T-helper 2 cell treated with Interferon-gamma antibody and Interleukin-4, amounts not matched to agents 5 μg/mL and 100 μg/mL, for 36 hours (primary cell): Measurements from ENCODE around the gene RBMS3.
"Not testable (repeated sequence)": the region's sequence is repeated elsewhere in the genome, so short reads cannot be mapped to it uniquely, and the experiment has no call there.

Source experiments
- DNase-seq: peaks from one replicate; pipeline ENCODE4 v3.0.0; 2021; ENCODE audit warnings: low spot score
- H3K27ac Mint-ChIP-seq: one replicate; pipeline ENCODE4 v1.8.0; 2021; ENCODE audit warnings: mild to moderate bottlenecking, mixed read lengths
- H3K27me3 Mint-ChIP-seq: one replicate; pipeline ENCODE4 v1.8.0; 2021; ENCODE audit warnings: low read depth, mixed read lengths
- H3K36me3 Mint-ChIP-seq: one replicate; pipeline ENCODE4 v1.8.0; 2021; ENCODE audit warnings: low read depth, mixed read lengths
- H3K4me1 Mint-ChIP-seq: one replicate; pipeline ENCODE4 v1.8.0; 2021; ENCODE audit warnings: low read depth, mixed read lengths
- H3K4me3 Mint-ChIP-seq: one replicate; pipeline ENCODE4 v1.8.0; 2022; ENCODE audit warnings: mild to moderate bottlenecking, moderate library complexity, mixed read lengths
- H3K9me3 Mint-ChIP-seq: one replicate; pipeline ENCODE4 v1.8.0; 2021; ENCODE audit warnings: mixed read lengths

Gene RBMS3

GRCh38 chr3:29382845-29383244 is 102.0 kb downstream of the RBMS3 start:
- H3K27ac Mint-ChIP-seq: no peak overlapping the region

DNA sequence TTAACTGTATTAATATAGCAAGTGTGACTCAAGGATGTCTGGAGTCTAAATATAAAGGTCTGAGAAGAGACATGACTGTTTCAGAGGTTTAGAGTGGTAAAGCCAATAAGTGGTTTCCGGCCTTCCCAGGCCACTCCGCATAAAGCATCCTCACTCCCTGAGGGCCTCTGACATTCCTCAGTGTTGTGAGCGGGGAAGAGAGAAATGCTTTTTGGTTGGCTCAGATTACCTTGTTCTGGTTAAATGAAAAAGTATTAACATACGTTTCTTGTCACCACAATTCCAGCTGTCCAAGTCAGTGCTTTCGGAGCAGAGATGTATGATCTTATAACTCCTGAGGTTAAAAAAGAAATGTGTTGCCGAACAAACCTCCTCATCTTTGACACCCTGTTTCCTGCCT is 103.8 kb downstream of the RBMS3 start:
- H3K4me3 Mint-ChIP-seq: no peak overlapping the region
- no peaks in the 10 kb centered on the region for H3K27me3 Mint-ChIP-seq
- no peak overlapping the region for H3K27ac Mint-ChIP-seq
- H3K36me3 Mint-ChIP-seq: no peaks in the 10 kb centered on the region
- H3K9me3 Mint-ChIP-seq: peaks cover 8% of the 10 kb centered on the region
- H3K4me1 Mint-ChIP-seq: no peaks in the 10 kb centered on the region
- no peak for DNase-seq

More at GRCh38 chr3:29382845-29383244, 102.0 kb downstream of the RBMS3 start:
- DNase-seq: no peak
- no peaks in the 10 kb centered on the region for H3K27me3 Mint-ChIP-seq
- H3K9me3 Mint-ChIP-seq: peaks cover 4% of the 10 kb centered on the region
- no peaks in the 10 kb centered on the region for H3K4me1 Mint-ChIP-seq
- no peaks in the 10 kb centered on the region for H3K36me3 Mint-ChIP-seq
- no peak overlapping the region for H3K4me3 Mint-ChIP-seq

DNA sequence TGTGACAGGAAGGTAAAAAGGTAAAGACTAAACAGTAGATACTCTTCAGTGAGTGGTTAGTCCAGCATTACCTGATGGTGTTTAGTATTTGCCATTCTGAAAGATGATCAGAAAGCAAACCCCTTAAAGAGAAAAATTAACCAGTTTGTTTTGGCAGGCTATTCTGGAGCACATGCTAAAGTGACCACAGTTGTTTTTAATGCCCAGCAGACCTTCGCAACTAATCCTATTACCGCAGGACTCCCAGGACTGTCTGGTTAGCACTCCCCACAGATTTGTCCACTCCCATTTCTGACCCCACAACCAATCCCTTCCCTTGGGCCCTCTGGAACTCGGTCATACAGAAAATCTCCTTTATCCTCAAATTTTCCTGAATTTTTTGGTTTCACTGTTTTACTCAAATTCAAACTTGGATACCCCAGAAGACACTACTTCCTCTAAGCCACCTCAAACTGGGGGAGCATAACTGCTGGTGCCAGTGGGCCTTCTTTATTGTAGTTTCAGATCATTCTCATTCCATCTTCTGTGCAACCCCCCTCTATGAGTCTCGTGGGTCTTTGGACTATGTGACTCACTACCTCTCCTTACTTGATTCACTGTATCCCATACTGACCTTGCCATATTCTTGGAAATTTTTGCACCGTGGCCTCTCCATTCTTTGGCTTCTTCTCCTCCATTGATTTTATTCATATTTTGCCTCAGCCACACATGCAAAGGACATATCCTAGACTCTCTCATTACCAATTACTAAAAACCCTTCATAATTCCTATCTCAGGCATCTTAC is 104.4 kb downstream of the RBMS3 start:
- no peak for DNase-seq
- H3K4me1 Mint-ChIP-seq: no peaks in the 10 kb centered on the region
- no peaks in the 10 kb centered on the region for H3K36me3 Mint-ChIP-seq
- H3K27me3 Mint-ChIP-seq: no peaks in the 10 kb centered on the region
- no peak overlapping the region for H3K27ac Mint-ChIP-seq
- no peak overlapping the region for H3K4me3 Mint-ChIP-seq
- H3K9me3 Mint-ChIP-seq: peaks cover 8% of the 10 kb centered on the region

GRCh38 chr3:29389362-29389761 is 108.5 kb downstream of the RBMS3 start:
- Mint-ChIP-seq H3K27me3 (no peaks in the 10 kb centered on the region), H3K27ac (no peak overlapping the region), H3K9me3 (peaks cover 5% of the 10 kb centered on the region), H3K36me3 (no peaks in the 10 kb centered on the region), H3K4me1 (no peaks in the 10 kb centered on the region), H3K4me3 (no peak overlapping the region)
- no peak for DNase-seq

- Mint-ChIP-seq H3K9me3 (peaks cover 4% of the 10 kb centered on the region), H3K27ac (no peak overlapping the region)
- no peak for DNase-seq
Observed at GRCh38 chr3:29392625-29393388, 111.9 kb downstream of the RBMS3 start.

DNA sequence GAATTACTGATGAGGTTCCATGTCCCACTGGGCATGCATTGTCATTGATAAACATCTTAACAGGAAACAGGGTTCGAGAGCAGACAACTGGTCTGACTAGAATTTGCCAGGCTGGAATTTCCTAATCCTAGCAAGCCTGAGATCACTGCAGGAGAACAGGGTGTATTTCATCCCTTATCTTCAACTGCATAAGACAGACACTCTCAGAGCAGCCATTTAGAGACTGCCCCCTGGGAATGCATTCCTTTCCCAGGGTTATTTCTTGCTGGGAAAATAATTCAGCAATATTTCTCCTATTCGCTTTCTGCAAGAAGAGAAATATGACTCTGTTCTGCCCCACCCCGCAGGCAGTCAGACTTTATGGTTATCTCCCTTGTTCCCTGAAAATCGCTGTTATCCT is 113.1 kb downstream of the RBMS3 start:
- not testable (repeated sequence) for DNase-seq, H3K9me3 Mint-ChIP-seq, H3K27ac Mint-ChIP-seq, H3K27me3 Mint-ChIP-seq, H3K4me3 Mint-ChIP-seq, H3K4me1 Mint-ChIP-seq, H3K36me3 Mint-ChIP-seq

More at GRCh38 chr3:29392625-29393388, 111.9 kb downstream of the RBMS3 start:
- Mint-ChIP-seq H3K4me1 (no peaks in the 10 kb centered on the region), H3K36me3 (no peaks in the 10 kb centered on the region), H3K4me3 (no peak overlapping the region), H3K27me3 (no peaks in the 10 kb centered on the region)

- H3K36me3 Mint-ChIP-seq: no peaks in the 10 kb centered on the region
- no peak overlapping the region for H3K27ac Mint-ChIP-seq
- H3K9me3 Mint-ChIP-seq: no peaks in the 10 kb centered on the region
- no peak for DNase-seq
- H3K27me3 Mint-ChIP-seq: no peaks in the 10 kb centered on the region
- H3K4me1 Mint-ChIP-seq: no peaks in the 10 kb centered on the region
- no peak overlapping the region for H3K4me3 Mint-ChIP-seq
Observed at GRCh38 chr3:29397406-29397805, 116.5 kb downstream of the RBMS3 start.

GRCh38 chr3:29398787-29399186 is 117.9 kb downstream of the RBMS3 start:
- H3K9me3 Mint-ChIP-seq: no peaks in the 10 kb centered on the region
- H3K36me3 Mint-ChIP-seq: no peaks in the 10 kb centered on the region
- H3K27me3 Mint-ChIP-seq: no peaks in the 10 kb centered on the region
- no peak overlapping the region for H3K27ac Mint-ChIP-seq
- no peaks in the 10 kb centered on the region for H3K4me1 Mint-ChIP-seq
- no peak for DNase-seq
- no peak overlapping the region for H3K4me3 Mint-ChIP-seq

GRCh38 chr3:29406291-29406832 is 125.5 kb downstream of the RBMS3 start:
- Mint-ChIP-seq H3K9me3 (no peaks in the 10 kb centered on the region), H3K27ac (no peak overlapping the region), H3K4me3 (no peak overlapping the region), H3K36me3 (no peaks in the 10 kb centered on the region), H3K4me1 (no peaks in the 10 kb centered on the region), H3K27me3 (no peaks in the 10 kb centered on the region)
- no peak for DNase-seq

DNA sequence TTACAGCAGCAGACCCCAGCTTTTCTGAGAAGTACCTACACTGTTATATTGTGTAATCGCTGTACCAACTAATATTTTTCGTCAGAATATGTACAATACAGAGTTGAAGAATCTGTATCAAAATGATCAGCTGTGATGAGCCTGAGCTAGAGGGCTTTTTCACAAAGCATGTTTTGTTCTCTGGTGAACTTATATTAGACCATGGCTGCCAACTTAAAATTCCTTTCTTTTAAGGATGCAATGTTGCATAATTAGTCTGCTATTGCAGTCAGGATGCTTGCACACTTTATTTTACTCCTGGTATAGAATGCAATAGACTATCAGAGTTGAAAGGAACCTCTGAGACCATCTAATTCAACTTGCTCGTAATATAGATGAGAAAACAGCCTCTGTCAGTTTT is 127.8 kb downstream of the RBMS3 start:
- no peak for DNase-seq
- no peak overlapping the region for H3K4me3 Mint-ChIP-seq
- H3K27ac Mint-ChIP-seq: no peak overlapping the region
- H3K27me3 Mint-ChIP-seq: no peaks in the 10 kb centered on the region
- no peaks in the 10 kb centered on the region for H3K9me3 Mint-ChIP-seq
- H3K4me1 Mint-ChIP-seq: no peaks in the 10 kb centered on the region
- no peaks in the 10 kb centered on the region for H3K36me3 Mint-ChIP-seq

DNA sequence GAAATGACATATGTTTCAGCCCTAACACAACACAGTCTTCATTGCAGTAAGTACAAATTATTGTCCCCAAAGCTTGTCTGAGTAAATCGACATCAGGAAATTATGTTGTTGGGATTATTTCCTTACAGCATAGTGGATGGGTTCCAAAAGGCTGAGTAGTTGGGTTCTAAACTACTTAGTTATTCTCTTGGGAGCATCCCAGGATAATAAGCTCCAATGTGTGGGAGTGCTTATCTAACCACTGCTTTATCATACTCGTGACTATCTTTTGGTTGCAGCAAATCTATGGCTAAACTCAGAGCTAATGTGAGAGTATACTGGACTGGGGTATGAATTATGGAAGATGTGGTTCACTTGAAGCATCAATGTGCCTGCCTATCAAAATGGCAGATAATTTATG is 128.5 kb downstream of the RBMS3 start:
- H3K9me3 Mint-ChIP-seq: no peaks in the 10 kb centered on the region
- DNase-seq: no peak

DNA sequence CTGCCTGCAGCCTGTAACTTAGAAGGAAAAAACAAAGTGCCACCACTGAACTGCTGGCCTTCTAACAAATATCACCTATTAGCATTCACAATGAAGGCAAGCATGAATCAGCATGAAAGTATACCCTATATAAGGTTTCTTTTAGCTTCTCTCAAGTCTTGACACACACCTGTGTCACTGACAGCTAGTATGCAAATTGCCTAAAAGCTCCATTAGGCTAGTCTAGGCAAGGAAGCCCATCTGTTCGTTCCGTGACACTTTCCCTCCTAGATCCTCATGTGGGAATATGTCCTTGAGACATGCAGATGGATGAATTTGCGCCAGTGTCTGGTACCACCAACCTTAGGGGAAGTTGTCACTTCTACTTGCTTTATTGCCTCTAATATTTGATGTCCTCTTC is 129.3 kb downstream of the RBMS3 start:
- Mint-ChIP-seq H3K36me3 (no peaks in the 10 kb centered on the region), H3K9me3 (no peaks in the 10 kb centered on the region), H3K4me3 (no peak overlapping the region), H3K27ac (no peak overlapping the region), H3K4me1 (no peaks in the 10 kb centered on the region), H3K27me3 (no peaks in the 10 kb centered on the region)
- no peak for DNase-seq

More for the DNA sequence above, 128.5 kb downstream of the RBMS3 start:
- Mint-ChIP-seq H3K36me3 (no peaks in the 10 kb centered on the region), H3K27ac (no peak overlapping the region), H3K4me1 (no peaks in the 10 kb centered on the region), H3K27me3 (no peaks in the 10 kb centered on the region), H3K4me3 (no peak overlapping the region)

DNA sequence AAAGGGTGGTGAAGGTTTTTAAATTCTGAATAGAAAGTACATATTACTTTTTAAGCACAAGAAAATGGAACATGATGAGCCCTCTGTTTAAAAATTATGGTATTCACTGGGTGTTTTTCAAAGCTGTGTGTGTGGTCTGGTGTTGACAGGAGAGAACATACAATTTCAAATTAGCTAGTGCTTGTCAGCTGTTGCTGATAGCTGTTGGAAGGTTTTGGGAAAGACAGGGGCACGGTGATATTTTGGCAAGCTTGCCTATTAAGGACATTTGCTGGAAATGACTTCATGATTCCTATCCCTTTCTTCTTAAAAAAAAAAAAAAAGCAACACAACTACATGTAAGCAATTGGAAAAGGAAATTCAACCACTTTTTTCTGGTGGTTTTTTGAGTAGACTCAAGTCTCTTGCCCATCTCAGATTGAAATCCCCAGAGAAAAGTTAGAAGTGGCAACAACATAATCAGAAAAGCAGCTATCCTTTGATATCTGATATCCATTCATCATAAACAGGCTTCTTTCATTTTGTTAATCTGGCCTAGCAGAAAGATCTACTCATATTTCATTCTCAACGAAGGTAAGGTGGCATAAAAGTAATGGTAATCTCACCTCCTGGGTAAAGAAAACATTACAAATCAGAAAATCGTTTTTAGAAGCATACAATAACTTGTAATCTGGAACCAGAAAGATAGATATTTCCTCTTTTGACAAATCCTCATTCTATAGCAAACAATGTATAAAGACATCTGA is 130.0 kb downstream of the RBMS3 start:
- Mint-ChIP-seq H3K4me3 (no peak overlapping the region), H3K27ac (no peak overlapping the region), H3K27me3 (no peaks in the 10 kb centered on the region), H3K36me3 (no peaks in the 10 kb centered on the region), H3K9me3 (no peaks in the 10 kb centered on the region), H3K4me1 (no peaks in the 10 kb centered on the region)
- DNase-seq: no peak

- H3K27ac Mint-ChIP-seq: no peak overlapping the region
- no peaks in the 10 kb centered on the region for H3K4me1 Mint-ChIP-seq
- no peaks in the 10 kb centered on the region for H3K27me3 Mint-ChIP-seq
- no peaks in the 10 kb centered on the region for H3K9me3 Mint-ChIP-seq
- no peak overlapping the region for H3K4me3 Mint-ChIP-seq
- no peak for DNase-seq
- no peaks in the 10 kb centered on the region for H3K36me3 Mint-ChIP-seq
Observed at GRCh38 chr3:29412110-29412509, 131.2 kb downstream of the RBMS3 start.
